ENCODE data around the gene SKOR1. TPM values are rescaled to one million over a fixed set of nuclear protein-coding genes. Genes with fewer than 3 reads are reported as not detected.

The SKOR1 gene
- total RNA-seq, 1 experiment from 2014 or later, result 0.22 TPM

DNA sequence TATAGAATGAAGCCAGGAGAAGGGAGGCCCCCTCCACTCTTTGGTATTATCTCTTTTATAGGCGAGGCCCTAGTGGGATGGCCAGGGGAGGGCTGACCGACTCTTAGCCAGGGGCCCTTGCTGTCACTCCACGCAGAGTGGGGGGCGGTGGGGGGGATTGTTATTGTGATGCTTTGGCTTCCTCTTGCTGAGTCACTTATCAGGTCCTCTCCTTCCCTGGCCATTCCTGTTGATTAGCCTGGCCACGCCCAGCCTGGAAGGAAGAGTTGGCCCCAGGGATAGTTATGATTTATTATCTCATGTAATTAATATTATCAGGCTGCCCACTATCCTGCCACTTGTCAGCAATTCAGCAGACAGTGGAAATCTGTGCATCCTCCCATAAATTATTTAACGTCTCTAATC, 25.5 kb upstream of the SKOR1 start (continued):
- TF ChIP-seq, protein P1, sequence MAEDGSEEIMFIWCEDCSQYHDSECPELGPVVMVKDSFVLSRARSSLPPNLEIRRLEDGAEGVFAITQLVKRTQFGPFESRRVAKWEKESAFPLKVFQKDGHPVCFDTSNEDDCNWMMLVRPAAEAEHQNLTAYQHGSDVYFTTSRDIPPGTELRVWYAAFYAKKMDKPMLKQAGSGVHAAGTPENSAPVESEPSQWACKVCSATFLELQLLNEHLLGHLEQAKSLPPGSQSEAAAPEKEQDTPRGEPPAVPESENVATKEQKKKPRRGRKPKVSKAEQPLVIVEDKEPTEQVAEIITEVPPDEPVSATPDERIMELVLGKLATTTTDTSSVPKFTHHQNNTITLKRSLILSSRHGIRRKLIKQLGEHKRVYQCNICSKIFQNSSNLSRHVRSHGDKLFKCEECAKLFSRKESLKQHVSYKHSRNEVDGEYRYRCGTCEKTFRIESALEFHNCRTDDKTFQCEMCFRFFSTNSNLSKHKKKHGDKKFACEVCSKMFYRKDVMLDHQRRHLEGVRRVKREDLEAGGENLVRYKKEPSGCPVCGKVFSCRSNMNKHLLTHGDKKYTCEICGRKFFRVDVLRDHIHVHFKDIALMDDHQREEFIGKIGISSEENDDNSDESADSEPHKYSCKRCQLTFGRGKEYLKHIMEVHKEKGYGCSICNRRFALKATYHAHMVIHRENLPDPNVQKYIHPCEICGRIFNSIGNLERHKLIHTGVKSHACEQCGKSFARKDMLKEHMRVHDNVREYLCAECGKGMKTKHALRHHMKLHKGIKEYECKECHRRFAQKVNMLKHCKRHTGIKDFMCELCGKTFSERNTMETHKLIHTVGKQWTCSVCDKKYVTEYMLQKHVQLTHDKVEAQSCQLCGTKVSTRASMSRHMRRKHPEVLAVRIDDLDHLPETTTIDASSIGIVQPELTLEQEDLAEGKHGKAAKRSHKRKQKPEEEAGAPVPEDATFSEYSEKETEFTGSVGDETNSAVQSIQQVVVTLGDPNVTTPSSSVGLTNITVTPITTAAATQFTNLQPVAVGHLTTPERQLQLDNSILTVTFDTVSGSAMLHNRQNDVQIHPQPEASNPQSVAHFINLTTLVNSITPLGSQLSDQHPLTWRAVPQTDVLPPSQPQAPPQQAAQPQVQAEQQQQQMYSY (CRISPR knock-in tag; IDR thresholded peaks at IDR 0.05), result no peak

DNA sequence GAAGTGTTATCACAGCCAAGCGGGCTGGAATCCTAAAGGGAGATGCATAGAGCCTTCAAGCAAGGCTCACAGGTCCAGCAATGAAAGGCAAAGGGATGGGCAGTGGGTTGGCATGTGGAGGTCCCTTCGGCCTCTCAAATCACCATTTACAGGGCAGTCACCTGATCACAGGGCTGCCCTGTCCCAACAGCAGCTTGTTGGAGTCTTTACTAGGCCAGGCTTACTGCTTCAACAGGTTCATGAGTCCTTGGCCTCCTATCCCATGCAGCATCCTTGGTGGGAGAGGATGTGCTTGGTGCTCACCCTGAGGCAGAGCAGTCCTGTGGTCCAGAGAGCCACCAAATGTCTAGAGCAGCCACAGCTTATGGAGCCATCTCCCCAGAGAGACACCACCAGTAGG, 24.2 kb upstream of the SKOR1 start:
- ChIA-PET CTCF (interaction anchor here (0.6 kb wide), 1 partner anchor 385 kb away, joined by 3 read pairs; no protein-coding TSS in a partner anchor), POLR2A (no interaction called here)
- Mint-ChIP-seq H3K4me1 (peaks cover 44% of the 10 kb centered on the region), H3K4me3 (no peak overlapping the region), H3K9me3 (0 out of 2 replicates have a peak, but pooled peaks cover under 1% of the 10 kb centered on the region), H3K36me3 (peaks cover under 1% of the 10 kb centered on the region; the same call in 1 of the 2 replicates), H3K27ac (no peak overlapping the region), H3K27me3 (ENCODE audit: low read depth) (no peaks in the 10 kb centered on the region; the same call in 1 of the 2 replicates)
- TF ChIP-seq, protein P2, sequence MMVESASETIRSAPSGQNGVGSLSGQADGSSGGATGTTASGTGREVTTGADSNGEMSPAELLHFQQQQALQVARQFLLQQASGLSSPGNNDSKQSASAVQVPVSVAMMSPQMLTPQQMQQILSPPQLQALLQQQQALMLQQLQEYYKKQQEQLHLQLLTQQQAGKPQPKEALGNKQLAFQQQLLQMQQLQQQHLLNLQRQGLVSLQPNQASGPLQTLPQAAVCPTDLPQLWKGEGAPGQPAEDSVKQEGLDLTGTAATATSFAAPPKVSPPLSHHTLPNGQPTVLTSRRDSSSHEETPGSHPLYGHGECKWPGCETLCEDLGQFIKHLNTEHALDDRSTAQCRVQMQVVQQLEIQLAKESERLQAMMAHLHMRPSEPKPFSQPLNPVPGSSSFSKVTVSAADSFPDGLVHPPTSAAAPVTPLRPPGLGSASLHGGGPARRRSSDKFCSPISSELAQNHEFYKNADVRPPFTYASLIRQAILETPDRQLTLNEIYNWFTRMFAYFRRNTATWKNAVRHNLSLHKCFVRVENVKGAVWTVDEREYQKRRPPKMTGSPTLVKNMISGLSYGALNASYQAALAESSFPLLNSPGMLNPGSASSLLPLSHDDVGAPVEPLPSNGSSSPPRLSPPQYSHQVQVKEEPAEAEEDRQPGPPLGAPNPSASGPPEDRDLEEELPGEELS (CRISPR knock-in tag; IDR thresholded peaks at IDR 0.05), result no peak
- TF ChIP-seq TEAD4 (CRISPR knock-in tag; IDR thresholded peaks at IDR 0.05) (no peak), NFE2L1 (CRISPR knock-in tag; IDR thresholded peaks at IDR 0.05) (no peak), ATF1 (CRISPR knock-in tag; IDR thresholded peaks at IDR 0.05) (no peak), JAZF1 (CRISPR knock-in tag; IDR thresholded peaks at IDR 0.05) (no peak), IRF2 (CRISPR knock-in tag; IDR thresholded peaks at IDR 0.05; ENCODE audit: borderline replicate concordance, low read depth) (no peak)
- TF ChIP-seq, protein P3, sequence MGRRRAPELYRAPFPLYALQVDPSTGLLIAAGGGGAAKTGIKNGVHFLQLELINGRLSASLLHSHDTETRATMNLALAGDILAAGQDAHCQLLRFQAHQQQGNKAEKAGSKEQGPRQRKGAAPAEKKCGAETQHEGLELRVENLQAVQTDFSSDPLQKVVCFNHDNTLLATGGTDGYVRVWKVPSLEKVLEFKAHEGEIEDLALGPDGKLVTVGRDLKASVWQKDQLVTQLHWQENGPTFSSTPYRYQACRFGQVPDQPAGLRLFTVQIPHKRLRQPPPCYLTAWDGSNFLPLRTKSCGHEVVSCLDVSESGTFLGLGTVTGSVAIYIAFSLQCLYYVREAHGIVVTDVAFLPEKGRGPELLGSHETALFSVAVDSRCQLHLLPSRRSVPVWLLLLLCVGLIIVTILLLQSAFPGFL (CRISPR knock-in tag; IDR thresholded peaks at IDR 0.05; ENCODE audit: borderline replicate concordance), result no peak
- TF ChIP-seq, protein P4, sequence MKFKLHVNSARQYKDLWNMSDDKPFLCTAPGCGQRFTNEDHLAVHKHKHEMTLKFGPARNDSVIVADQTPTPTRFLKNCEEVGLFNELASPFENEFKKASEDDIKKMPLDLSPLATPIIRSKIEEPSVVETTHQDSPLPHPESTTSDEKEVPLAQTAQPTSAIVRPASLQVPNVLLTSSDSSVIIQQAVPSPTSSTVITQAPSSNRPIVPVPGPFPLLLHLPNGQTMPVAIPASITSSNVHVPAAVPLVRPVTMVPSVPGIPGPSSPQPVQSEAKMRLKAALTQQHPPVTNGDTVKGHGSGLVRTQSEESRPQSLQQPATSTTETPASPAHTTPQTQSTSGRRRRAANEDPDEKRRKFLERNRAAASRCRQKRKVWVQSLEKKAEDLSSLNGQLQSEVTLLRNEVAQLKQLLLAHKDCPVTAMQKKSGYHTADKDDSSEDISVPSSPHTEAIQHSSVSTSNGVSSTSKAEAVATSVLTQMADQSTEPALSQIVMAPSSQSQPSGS (CRISPR knock-in tag; IDR thresholded peaks at IDR 0.05; ENCODE audit: borderline replicate concordance, low read depth), result no peak
- no peak for ATAC-seq
- DNase-seq (ENCODE audit: low spot score), result no peak

DNA sequence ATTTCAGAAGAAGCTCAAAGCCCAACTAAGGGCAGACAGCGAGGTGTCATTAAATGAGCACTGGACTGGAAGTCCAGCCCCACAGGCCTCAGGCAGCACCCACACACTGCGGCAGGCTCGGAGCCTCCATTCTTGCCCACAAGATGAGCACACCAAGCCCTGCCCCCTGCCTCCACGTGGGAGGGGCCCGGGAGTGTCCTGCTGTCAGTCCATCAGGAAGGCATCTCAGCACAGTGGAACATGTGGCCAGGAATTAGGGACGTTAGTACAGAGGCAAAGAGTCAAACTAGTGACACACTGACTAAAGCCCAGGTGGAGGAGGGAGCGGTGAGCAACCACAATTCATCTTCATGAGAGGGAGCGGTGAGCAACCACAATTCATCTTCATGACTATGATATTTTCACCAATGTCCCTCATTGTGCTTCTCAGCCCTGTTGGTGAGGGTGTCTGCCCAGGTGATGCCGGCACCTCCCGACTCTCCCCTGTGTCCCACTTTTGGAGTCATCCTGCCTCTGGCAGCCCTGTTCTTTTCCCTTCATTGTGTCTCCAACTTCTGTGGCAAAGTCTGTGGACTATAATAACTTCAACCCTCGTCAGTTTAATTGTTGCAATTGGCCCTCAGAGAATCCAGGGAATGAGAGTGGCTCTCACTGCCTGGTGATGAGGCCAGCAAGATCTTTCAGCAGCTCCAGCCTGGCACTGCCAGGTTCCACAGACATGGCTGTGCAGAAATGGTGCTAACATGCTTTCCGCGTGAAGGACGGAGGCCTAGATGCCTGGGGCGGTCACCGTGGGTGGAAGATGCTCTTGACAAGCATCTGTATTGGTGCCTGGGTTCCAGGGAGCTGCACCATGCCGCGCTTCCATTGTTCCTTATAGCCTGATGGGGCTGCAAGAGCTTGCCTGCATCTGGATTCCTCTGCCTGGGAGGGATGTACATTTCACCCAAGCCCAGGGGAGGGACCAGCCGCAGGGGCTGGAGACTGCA, 23.1 kb upstream of the SKOR1 start:
- ChIA-PET POLR2A (no interaction called here), CTCF (no interaction called here)
- Mint-ChIP-seq H3K4me1 (peaks cover 37% of the 10 kb centered on the region), H3K4me3 (no peak overlapping the region), H3K27ac (no peak overlapping the region), H3K27me3 (ENCODE audit: low read depth) (no peaks in the 10 kb centered on the region; the same call in 1 of the 2 replicates), H3K9me3 (no peaks in the 10 kb centered on the region), H3K36me3 (no peaks in the 10 kb centered on the region)
- ATAC-seq (no peak), DNase-seq (ENCODE audit: low spot score) (no peak)
- TF ChIP-seq RELA (CRISPR knock-in tag; IDR thresholded peaks at IDR 0.05; ENCODE audit: borderline replicate concordance) (no peak), RORB (CRISPR knock-in tag; IDR thresholded peaks at IDR 0.05) (no peak), MXD4 (CRISPR knock-in tag; IDR thresholded peaks at IDR 0.05; ENCODE audit: borderline replicate concordance) (no peak), NFATC4 (CRISPR knock-in tag; IDR thresholded peaks at IDR 0.05) (no peak), ZNF263 (CRISPR knock-in tag; IDR thresholded peaks at IDR 0.05; ENCODE audit: low read depth) (no peak), EMX1 (CRISPR knock-in tag; IDR thresholded peaks at IDR 0.05) (no peak)
- TF ChIP-seq, protein P5, sequence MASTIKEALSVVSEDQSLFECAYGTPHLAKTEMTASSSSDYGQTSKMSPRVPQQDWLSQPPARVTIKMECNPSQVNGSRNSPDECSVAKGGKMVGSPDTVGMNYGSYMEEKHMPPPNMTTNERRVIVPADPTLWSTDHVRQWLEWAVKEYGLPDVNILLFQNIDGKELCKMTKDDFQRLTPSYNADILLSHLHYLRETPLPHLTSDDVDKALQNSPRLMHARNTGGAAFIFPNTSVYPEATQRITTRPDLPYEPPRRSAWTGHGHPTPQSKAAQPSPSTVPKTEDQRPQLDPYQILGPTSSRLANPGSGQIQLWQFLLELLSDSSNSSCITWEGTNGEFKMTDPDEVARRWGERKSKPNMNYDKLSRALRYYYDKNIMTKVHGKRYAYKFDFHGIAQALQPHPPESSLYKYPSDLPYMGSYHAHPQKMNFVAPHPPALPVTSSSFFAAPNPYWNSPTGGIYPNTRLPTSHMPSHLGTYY (CRISPR knock-in tag; IDR thresholded peaks at IDR 0.05), result no peak
- TF ChIP-seq, protein P6, sequence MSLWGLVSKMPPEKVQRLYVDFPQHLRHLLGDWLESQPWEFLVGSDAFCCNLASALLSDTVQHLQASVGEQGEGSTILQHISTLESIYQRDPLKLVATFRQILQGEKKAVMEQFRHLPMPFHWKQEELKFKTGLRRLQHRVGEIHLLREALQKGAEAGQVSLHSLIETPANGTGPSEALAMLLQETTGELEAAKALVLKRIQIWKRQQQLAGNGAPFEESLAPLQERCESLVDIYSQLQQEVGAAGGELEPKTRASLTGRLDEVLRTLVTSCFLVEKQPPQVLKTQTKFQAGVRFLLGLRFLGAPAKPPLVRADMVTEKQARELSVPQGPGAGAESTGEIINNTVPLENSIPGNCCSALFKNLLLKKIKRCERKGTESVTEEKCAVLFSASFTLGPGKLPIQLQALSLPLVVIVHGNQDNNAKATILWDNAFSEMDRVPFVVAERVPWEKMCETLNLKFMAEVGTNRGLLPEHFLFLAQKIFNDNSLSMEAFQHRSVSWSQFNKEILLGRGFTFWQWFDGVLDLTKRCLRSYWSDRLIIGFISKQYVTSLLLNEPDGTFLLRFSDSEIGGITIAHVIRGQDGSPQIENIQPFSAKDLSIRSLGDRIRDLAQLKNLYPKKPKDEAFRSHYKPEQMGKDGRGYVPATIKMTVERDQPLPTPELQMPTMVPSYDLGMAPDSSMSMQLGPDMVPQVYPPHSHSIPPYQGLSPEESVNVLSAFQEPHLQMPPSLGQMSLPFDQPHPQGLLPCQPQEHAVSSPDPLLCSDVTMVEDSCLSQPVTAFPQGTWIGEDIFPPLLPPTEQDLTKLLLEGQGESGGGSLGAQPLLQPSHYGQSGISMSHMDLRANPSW (CRISPR knock-in tag; conservative IDR thresholded peaks at IDR 0.05; ENCODE audit: low read depth), result no peak
- TF ChIP-seq, protein P7, sequence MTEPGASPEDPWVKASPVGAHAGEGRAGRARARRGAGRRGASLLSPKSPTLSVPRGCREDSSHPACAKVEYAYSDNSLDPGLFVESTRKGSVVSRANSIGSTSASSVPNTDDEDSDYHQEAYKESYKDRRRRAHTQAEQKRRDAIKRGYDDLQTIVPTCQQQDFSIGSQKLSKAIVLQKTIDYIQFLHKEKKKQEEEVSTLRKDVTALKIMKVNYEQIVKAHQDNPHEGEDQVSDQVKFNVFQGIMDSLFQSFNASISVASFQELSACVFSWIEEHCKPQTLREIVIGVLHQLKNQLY (CRISPR knock-in tag; IDR thresholded peaks at IDR 0.05), result no peak

All from WTC11 (cell line).